Endothelial cell of umbilical vein (primary cell): Measurements from ENCODE around the gene YJU2.

ENCODE experiments used
- CTCF ChIP-seq, 2 donors: IDR thresholded peaks; 1 replicate in 1 of 2; 2 replicates in 1 of 2; pipeline ENCODE4 v1.5.1; 2011; ENCODE audit warnings: low read length in 2 of 2, mild to moderate bottlenecking in 2 of 2, moderate library complexity in 2 of 2, control low read depth in 1 of 2, inconsistent platforms in 1 of 2, low read depth in 1 of 2; ENCODE audit not compliant: insufficient read depth in 1 of 2; ENCODE audit errors: extremely low read depth in 1 of 2
- EZH2 ChIP-seq: IDR thresholded peaks from 2 replicates; pipeline ENCODE4 v1.6.1; 2012; ENCODE audit warnings: borderline replicate concordance, low read depth, mild to moderate bottlenecking, moderate library complexity, low read length, inconsistent platforms; ENCODE audit not compliant: severe bottlenecking
- FOS ChIP-seq: IDR thresholded peaks from 2 replicates; pipeline ENCODE4 v1.6.1; 2011; ENCODE audit warnings: mild to moderate bottlenecking, low read length, moderate library complexity, borderline replicate concordance; ENCODE audit not compliant: insufficient read depth
- JUN ChIP-seq: IDR thresholded peaks from 2 replicates; pipeline ENCODE4 v1.6.1; 2011; ENCODE audit warnings: borderline replicate concordance, low read depth; ENCODE audit not compliant: insufficient read length, insufficient read depth
- MAX ChIP-seq: IDR thresholded peaks from 2 replicates; pipeline ENCODE4 v1.6.1; 2011; ENCODE audit not compliant: insufficient read depth, insufficient read length
- MYC ChIP-seq: IDR thresholded peaks from one replicate; pipeline ENCODE4 v1.6.1; 2011; ENCODE audit warnings: mild to moderate bottlenecking, low read depth, low read length
- POLR2A ChIP-seq: IDR thresholded peaks from 2 replicates; pipeline ENCODE4 v1.6.1; 2012; ENCODE audit warnings: low read depth, mild to moderate bottlenecking, control low read depth, low read length
- POLR2AphosphoS5 ChIP-seq: IDR thresholded peaks from 2 replicates; pipeline ENCODE4 v1.6.1; 2012; ENCODE audit warnings: low read depth, mild to moderate bottlenecking, control low read depth, low read length, moderate library complexity; ENCODE audit not compliant: insufficient read depth

DNA sequence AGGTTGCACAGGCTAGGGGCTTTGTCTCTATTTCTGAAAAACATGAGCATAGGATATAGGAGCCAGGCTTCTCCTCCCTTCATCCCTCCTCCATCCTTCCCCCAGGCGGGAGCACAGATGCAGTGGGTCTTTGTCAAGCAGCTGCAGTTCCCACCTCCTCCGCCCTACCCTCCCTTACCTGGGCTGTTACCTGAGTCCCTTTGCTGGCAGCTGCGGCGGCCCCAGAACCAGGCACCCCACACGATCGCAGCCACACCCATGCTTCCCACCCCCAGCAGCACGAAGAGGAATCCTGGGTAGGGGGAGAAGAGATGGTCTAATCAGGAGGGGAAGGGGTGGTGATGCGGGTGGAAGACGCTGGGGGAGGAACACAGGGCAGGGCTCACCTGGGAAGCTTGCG lies 47.5 kb downstream of the YJU2 start:
- no peak for TF ChIP-seq CTCF (IDR thresholded peaks at IDR 0.05; ENCODE audit: extremely low read depth in 1 of 2, insufficient read depth in 1 of 2, low read depth in 1 of 2, low read length in 2 of 2)
- TF ChIP-seq EZH2: no peak
- TF ChIP-seq POLR2AphosphoS5: no peak
- no peak for TF ChIP-seq FOS
- TF ChIP-seq JUN: no peak
- TF ChIP-seq MAX: no peak
- TF ChIP-seq POLR2A: no peak
- no peak for TF ChIP-seq MYC
